Right ventricle myocardium superior (tissue), 1 donor: ENCODE results near the gene SH3GL3. TPM values are rescaled to one million over a fixed set of nuclear protein-coding genes. Genes with fewer than 3 reads are reported as not detected.

ENCODE experiments used
- ATAC-seq: fragments of 200-7000 bp; cut with Tn5 transposase; one replicate; pipeline ENCODE4 v1.9.1; 2020; ENCODE audit warnings: mild to moderate bottlenecking; ENCODE audit not compliant: poor library complexity
- DNase-seq: peaks from one replicate; pipeline ENCODE4 v3.0.0-alpha.2; 2020
- intact Hi-C: fragments of 100-400 bp; cut with DNase I; formaldehyde crosslinking; loops from one replicate; pipeline ENCODE4 v1.11.2; 2022
- total RNA-seq: library from RNA; stranded (reverse); fragmentation: NEBNext Ultra II Directional; extraction: Animal tissue kit (Norgen Biotek cat#: 25700); gene quantifications from one replicate; pipeline ENCODE4 v1.2.1, GENCODE V29; 2021
- donor health status: DM: no; HTN: yes; CAD: no; lungs with severe emphysema.

SH3GL3 gene
- total RNA-seq, 1 donor from 2014 or later = not detected

DNA sequence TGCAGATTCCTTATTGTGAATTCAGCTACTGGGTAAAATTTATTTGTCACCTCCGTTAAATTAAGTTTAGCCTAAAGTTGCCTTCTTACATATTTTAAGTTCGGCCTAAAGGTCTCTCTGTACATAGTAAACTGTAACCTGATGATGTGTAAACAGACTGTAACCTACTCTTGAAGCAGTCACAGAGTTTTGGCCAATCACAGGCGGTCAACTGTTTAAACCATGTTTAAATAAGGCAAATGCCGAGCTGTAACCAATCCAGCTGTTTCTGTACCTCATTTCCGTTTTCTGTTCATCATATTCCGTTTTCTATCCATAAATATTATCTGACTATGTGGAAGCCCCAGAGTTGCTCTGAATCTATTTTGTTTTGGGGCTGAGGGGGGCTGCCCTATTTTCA lies 204.4 kb downstream of the SH3GL3 start:
- DNase-seq (no peak), ATAC-seq (no peak)
- intact Hi-C loops = loop anchor here (10.0 kb wide), 1 partner anchor 93 kb away; no protein-coding TSS in a partner anchor

DNA sequence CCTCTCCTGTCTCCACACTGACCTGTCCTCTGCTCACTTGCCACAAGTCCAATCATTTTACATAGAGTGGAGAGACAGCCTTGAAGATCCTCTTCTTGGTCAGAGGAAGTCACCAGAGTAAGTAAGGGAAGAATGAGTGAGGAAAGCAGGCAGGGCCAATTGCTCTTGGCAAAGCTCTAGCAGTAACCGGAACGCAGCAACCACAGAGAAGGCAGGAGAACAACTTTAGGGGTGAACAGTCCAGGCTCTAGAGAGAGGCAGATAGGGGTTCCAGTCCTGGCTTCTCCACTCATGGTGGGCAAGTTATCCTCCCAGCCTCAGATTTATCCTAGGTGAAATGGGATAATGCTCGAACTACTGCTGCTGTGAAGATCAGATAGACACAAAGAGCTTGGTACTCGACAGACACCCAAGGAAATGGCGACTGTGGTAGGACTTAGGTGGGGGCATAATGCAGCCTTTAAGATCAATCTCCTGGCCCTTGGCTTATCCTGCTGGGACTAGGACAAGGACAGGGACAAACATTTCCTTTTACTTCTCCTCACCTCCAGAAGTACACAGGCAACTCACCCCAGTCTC lies 205.6 kb downstream of the SH3GL3 start:
- DNase-seq (no peak), ATAC-seq (peak; percentile 11)

DNA sequence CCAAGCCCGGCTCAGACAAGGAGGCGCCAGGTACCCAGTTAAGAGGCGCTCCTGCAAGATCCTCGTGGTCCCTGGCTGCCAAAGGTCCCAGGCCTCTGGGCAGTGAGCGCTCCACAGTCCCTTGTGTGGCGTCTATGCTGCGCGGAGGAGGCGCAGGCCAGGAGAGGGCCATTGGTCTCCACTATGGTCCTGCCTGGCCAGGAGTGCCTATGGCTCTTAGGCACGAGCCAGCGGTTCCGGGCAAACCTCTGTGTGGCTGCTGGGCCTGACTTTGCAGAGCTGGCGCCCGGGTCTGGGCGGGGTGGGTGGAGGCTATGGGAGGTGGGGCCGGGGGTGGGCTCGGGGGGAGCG lies 206.1 kb downstream of the SH3GL3 start:
- ATAC-seq (no peak), DNase-seq (no peak)
- intact Hi-C loops = loop anchor here (10.0 kb wide), 1 partner anchor 92 kb away; no protein-coding TSS in a partner anchor

More for the DNA sequence above, 205.6 kb downstream of the SH3GL3 start:
- intact Hi-C loops = loop anchor here (10.0 kb wide), 1 partner anchor 92 kb away; no protein-coding TSS in a partner anchor

DNA sequence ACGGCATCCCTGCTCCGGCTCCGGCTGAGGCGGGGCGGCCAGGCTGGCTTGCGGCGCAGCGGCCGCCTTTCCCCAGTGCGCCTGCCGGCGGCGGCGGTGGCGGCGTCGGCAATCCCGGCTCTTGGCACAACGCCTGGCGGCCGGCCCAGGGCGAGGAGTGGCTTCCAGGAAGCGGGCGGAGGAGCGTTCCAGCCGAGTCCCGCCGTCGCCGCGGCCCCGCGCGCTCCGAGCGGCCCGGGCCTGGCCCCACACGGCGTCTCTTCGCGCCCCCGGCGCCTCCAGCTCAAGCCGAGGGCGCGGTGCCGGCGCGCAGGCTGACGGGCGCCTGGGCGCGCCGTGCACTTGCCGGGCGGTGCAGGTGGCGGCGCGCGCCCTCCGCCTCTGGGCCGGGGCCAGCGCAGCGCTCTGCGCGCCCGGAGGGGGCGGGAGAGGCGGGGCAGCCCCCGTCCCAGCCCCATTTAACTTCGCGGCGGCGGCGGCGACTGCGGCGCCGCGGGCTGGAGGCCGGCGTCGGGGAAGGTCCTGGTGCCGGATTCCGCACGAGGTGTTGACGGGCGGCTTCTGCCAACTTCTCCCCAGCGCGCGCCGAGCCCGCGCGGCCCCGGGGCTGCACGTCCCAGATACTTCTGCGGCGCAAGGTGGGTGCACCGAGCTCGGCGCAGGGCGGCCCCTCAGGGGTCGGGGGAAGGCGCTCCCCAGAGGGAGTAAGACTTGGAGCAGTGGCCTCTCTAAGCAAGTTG lies 206.7 kb downstream of the SH3GL3 start, which contains the start of gene ADAMTSL3:
TSS of gene ADAMTSL3 (plus strand) at position 485 of the 740 bp plus-strand sequence. CDS start 1,639 bp downstream, outside the sequence.
- DNase-seq (peak; percentile 92), ATAC-seq (peak; percentile 68)

DNA sequence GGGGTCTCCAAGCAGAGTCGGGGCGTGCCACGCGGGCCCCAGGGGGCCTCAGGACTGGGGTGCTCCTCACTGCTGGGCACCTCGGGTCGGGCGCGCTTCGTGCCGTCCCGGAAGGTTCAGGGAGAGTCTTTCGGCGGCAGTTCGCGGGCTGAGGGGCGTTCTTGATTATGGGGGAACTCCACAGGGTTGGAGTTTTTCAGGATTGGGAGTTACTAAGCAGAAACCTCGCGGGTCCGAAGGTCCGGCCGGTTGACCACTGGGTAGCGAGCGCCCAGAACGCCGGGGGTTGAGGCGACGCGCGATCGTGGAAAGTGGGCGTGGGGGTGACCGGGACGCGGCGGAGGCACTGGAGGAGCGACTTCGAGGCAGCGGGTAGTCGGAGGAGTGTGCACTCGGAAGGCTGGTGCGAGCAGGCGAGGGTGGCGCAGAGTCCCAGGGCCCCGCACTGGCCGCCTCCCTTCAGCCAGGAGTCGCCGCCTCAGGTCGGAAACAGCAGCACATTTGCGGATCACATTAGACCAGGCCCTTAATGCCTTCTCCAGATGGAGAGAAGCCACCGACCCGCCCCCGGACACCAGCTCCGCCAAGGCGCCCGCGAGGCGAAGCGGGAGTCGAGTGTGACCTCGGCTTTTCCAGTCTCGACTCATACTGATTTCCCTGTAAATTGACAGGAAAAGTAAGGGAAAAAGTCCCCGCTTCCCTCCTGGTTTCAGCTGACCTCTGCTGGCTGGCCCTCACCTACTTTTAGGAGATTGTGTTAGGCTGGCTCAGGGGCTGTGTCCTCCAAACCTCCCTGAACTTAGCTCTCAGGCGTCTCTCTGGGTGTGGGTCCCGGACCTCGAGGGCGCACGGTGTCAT lies 207.5 kb downstream of the SH3GL3 start:
- intact Hi-C loops = loop anchor here (10.0 kb wide), 1 partner anchor 90 kb away; no protein-coding TSS in a partner anchor
- DNase-seq = peak; percentile 80
- peak; percentile 43 for ATAC-seq

More for the DNA sequence above, 206.7 kb downstream of the SH3GL3 start, which contains the start of gene ADAMTSL3:
- intact Hi-C loops = loop anchor here (10.0 kb wide), 1 partner anchor 91 kb away; no protein-coding TSS in a partner anchor

DNA sequence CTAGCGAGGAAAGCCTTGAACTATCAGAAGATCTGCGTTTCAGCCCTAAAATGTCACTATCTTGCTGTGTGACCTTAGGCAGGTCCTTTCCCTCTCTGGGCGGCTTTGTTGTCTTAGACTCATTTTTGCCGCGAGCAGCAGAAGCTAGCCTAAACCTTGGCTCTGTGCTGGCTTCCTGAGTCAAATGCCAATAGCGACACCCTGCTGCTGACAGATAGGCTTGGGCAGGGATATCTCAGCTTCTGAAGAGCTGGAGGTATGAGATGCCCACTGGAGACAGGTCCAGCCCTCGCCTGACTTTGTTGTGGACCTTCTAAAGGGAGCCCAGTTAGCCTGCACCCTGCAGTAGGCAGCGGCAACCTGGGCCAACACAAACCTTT lies 208.1 kb downstream of the SH3GL3 start:
- intact Hi-C loops = loop anchor here (10.0 kb wide), 1 partner anchor 90 kb away; no protein-coding TSS in a partner anchor
- DNase-seq (no peak), ATAC-seq (no peak)

DNA sequence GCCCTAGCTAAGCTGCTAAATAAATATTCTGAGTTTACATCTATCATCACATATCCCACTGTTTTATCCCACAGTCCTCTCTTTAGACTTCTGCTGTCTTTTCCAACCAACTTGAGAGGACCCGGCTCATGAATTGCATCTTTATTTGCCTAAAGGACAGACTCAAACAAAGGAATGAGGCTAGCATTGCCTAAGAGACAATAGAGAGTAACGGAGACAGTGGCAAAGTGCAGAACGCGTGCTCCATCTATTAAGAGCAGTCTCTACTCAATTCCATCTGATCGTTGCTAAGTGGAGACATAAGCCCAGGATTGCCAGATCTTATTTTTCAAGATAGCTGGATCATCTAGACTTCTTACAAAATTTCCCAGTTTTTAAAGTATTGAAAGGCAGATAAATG lies 209.1 kb downstream of the SH3GL3 start:
- no peak for ATAC-seq

DNA sequence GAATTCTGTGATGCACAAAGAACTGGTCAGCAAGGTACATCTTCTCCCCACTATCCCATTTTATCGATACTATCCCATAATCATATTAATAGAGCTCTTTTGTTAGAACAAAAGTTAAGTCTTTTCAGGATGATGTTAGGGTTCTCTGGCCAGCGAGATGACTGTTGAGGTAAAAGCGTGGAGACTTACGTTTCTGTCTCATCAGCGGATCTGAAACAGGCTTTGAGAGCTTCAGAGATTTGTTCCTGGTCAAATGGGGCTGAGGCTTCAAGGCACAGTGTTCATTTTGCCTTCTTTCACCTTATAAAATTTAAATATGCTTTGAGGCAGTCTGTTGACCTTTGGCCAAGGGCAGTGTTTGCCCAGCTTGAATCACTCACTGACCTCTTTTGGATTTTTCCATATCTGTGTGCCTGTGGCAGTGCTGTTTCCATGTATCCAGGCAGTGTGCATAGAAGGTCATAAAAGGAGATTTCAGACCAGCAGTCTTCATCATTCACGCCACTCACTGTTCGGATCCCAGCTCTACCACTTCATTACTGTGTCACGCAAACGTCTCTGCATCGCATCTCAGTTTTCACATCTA lies 209.9 kb downstream of the SH3GL3 start:
- ATAC-seq (no peak), DNase-seq (no peak)
- intact Hi-C loops = loop anchor here (10.0 kb wide), 1 partner anchor 88 kb away; no protein-coding TSS in a partner anchor

More for the DNA sequence above, 209.1 kb downstream of the SH3GL3 start:
- intact Hi-C loops = loop anchor here (10.0 kb wide), 1 partner anchor 89 kb away; no protein-coding TSS in a partner anchor
- no peak for DNase-seq

DNA sequence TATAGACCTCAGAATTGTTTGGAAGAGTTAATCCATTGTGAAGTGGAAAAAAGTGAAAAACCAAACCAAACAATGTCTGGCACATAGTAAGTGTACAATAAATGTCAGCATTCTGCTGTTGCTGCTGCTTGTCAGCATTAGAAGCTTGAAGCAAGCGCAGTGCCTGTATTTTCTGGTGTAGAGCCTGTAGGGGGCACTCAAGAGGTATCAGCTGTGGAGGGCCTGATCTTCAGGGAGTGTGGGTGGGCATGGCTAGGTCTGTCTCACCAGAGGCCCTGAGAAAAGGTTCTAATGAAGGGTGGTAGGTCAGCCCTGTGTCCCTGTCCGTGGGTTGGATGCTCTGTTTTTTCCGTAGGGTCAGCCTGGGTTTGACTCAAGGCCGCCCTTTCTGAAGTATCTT lies 210.4 kb downstream of the SH3GL3 start:
- DNase-seq (no peak), ATAC-seq (no peak)
- intact Hi-C loops = loop anchor here (10.0 kb wide), 1 partner anchor 87 kb away; no protein-coding TSS in a partner anchor

DNA sequence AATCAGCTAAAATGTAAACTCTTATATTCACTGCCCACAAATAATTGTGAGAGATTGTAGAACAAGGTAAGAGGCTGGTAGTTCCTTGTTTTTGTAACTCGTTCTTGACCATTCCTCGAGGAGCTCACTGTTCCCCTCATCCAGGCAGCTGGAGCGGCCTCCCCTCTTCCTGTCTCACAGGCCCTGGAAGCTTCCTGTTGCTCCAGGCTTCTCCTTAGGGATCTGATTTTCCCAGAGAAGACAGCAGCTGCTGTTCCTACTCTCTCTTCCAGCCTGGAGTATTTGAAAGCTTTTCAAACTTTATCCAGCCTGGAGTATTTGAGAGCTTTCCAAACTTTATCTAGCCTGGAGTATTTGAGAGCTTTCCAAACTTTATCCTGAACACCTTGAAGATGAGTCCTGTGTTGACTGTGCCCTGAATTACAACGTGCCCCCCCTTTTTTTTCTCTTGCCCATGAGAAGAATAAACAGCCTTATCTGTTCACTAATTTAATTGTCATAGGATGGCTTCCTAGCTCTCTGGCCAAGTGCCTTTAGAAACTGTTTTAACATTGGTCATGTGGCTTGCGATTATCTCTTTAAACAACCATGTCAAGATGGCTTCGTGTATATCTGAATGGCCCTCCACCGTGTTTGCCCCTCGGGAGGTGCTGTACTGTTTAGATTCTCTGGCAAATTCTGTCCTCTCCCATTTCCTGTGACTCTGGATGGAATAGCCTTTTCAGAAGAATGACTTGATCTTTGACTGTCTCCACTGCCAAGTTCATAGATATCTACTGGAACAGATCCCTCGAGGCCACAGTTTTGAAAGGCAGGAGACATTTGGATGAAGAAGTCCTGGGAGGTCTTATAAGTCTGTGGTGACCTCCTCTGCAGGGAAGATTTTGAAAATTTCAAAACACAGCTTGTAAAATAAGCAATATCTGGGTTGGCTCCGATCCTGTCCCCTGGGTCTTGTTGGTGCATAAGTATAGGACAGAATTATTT lies 211.6 kb downstream of the SH3GL3 start:
- intact Hi-C loops = loop anchor here (10.0 kb wide), 1 partner anchor 86 kb away; no protein-coding TSS in a partner anchor
- ATAC-seq (peak; percentile 75), DNase-seq (peak; percentile 76)

DNA sequence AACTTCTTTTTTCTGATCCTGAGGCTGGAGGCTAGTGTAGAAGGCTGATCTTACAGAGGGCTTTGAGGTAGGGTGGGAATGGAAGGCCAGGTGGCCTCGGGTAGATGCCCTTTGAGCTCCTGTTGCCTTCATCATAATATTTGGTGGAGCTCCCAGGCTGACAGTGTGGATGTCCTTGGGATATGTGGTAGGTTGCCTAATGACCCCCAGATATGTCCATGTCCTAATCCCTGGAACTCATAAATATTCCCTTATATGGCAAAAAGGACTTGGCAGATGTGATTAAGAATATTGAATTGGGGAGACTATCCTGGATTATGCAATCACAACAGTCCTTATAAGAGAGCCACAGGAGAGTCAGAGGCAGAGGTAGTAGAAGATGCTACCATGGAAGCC lies 212.3 kb downstream of the SH3GL3 start:
- ATAC-seq (peak; percentile 63), DNase-seq (no peak)
- intact Hi-C loops = loop anchor here (10.0 kb wide), 1 partner anchor 85 kb away; no protein-coding TSS in a partner anchor

DNA sequence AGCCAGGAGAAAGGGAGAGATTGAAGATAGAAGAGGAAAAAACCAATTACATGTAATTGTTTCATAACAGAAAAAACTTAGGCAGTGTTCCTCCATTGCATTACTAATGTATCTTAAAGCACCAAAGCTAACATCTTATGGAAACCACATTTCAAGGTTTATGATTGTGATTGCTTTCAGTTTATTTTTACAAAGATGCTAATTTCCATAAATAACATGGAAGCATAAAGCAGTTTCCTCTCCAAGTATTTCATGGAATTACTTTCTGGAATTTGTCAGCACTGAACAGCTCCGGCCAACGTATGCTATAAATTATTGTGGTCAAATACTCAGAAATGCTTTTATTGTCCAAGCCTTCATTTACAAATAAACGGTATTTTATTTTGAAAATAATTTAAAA lies 218.3 kb downstream of the SH3GL3 start:
- DNase-seq (no peak), ATAC-seq (no peak)
- intact Hi-C loops = no loop called here

Other genes starting within 250 kb of the SH3GL3 start
- 26.7 TPM for gene HDGFL3, start 239.5 kb upstream of the SH3GL3 start, total RNA-seq
- 0.16 TPM for gene BNC1, start 162.7 kb upstream of the SH3GL3 start, total RNA-seq
- 10.5 TPM for gene ADAMTSL3, start 206.8 kb downstream of the SH3GL3 start, total RNA-seq